Measurements from ENCODE around the gene FGF22. TPM values are rescaled to one million over a fixed set of nuclear protein-coding genes. Genes with fewer than 3 reads are reported as not detected.

The FGF22 gene
- total and polyA plus RNA-seq, 2 of the 13 experiments (the other 11 are each of a cell fraction or from before 2014, with no cell fraction given) = 0.24 TPM; not detected in 1

DNA sequence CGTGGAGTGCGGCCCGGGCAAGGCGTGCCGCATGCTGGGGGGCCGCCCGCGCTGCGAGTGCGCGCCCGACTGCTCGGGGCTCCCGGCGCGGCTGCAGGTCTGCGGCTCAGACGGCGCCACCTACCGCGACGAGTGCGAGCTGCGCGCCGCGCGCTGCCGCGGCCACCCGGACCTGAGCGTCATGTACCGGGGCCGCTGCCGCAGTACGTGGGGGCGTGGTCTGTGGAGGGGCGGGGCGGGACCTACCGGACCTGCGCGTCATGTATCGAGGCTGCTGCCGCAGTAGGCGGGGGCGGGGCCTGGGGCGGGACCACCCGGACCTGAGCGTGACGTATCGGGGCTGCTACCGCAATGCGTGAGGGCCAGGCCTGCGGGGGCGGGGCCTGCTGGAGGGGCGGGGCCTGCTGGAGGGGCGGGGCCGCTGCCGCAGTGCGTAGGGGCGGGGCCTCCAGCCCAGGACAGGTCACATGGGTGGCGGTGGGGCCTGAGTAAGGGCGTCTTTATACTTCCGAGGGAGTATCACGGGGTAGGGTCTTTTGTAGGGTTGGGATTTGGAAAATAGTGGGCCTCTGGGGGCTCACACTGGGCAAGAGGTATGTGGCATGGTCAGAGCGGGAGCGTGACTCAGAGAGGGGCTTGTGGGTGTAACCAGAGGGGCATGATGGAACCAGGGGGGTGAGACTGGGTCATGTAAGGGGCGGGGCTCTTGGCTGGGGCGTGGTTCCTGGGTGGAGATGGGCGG lies 40.8 kb downstream of the FGF22 start (continued):
- TF ChIP-seq, protein P1, sequence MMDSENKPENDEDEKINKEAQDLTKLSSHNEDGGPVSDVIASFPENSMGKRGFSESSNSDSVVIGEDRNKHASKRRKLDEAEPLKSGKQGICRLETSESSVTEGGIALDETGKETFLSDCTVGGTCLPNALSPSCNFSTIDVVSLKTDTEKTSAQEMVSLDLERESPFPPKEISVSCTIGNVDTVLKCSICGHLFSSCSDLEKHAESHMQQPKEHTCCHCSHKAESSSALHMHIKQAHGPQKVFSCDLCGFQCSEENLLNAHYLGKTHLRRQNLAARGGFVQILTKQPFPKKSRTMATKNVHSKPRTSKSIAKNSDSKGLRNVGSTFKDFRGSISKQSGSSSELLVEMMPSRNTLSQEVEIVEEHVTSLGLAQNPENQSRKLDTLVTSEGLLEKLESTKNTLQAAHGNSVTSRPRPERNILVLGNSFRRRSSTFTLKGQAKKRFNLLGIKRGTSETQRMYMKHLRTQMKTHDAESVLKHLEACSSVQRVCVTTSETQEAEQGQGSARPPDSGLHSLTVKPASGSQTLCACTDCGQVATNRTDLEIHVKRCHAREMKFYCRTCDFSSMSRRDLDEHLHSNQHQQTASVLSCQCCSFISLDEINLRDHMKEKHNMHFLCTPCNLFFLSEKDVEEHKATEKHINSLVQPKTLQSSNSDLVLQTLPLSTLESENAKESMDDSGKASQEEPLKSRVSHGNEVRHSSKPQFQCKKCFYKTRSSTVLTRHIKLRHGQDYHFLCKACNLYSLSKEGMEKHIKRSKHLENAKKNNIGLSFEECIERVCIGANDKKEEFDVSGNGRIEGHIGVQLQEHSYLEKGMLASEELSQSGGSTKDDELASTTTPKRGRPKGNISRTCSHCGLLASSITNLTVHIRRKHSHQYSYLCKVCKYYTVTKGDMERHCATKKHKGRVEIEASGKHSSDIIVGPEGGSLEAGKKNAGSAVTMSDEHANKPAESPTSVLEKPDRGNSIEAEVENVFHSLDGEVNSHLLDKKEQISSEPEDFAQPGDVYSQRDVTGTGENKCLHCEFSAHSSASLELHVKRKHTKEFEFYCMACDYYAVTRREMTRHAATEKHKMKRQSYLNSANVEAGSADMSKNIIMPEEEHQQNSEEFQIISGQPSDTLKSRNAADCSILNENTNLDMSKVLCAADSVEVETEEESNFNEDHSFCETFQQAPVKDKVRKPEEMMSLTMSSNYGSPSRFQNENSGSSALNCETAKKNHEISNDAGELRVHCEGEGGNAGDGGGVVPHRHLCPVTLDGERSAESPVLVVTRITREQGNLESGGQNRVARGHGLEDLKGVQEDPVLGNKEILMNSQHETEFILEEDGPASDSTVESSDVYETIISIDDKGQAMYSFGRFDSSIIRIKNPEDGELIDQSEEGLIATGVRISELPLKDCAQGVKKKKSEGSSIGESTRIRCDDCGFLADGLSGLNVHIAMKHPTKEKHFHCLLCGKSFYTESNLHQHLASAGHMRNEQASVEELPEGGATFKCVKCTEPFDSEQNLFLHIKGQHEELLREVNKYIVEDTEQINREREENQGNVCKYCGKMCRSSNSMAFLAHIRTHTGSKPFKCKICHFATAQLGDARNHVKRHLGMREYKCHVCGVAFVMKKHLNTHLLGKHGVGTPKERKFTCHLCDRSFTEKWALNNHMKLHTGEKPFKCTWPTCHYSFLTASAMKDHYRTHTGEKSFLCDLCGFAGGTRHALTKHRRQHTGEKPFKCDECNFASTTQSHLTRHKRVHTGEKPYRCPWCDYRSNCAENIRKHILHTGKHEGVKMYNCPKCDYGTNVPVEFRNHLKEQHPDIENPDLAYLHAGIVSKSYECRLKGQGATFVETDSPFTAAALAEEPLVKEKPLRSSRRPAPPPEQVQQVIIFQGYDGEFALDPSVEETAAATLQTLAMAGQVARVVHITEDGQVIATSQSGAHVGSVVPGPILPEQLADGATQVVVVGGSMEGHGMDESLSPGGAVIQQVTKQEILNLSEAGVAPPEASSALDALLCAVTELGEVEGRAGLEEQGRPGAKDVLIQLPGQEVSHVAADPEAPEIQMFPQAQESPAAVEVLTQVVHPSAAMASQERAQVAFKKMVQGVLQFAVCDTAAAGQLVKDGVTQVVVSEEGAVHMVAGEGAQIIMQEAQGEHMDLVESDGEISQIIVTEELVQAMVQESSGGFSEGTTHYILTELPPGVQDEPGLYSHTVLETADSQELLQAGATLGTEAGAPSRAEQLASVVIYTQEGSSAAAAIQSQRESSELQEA (CRISPR knock-in tag; IDR thresholded peaks at IDR 0.05; ENCODE audit: not compliant biosample characterization) = no peak
- TF ChIP-seq, protein P2, sequence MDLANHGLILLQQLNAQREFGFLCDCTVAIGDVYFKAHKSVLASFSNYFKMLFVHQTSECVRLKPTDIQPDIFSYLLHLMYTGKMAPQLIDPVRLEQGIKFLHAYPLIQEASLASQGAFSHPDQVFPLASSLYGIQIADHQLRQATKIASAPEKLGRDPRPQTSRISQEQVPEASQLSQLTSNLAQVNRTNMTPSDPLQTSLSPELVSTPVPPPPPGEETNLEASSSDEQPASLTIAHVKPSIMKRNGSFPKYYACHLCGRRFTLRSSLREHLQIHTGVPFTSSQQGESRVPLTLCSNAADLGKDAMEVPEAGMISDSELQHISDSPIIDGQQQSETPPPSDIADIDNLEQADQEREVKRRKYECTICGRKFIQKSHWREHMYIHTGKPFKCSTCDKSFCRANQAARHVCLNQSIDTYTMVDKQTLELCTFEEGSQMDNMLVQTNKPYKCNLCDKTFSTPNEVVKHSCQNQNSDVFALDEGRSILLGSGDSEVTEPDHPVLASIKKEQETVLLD (CRISPR knock-in tag; IDR thresholded peaks at IDR 0.05; ENCODE audit: low read depth) = peak; percentile 88; the same call in 1 of the 2 replicates
- TF ChIP-seq ZNF253 (CRISPR knock-in tag; IDR thresholded peaks at IDR 0.05; ENCODE audit: borderline replicate concordance) = no peak
- TF ChIP-seq, protein P3, sequence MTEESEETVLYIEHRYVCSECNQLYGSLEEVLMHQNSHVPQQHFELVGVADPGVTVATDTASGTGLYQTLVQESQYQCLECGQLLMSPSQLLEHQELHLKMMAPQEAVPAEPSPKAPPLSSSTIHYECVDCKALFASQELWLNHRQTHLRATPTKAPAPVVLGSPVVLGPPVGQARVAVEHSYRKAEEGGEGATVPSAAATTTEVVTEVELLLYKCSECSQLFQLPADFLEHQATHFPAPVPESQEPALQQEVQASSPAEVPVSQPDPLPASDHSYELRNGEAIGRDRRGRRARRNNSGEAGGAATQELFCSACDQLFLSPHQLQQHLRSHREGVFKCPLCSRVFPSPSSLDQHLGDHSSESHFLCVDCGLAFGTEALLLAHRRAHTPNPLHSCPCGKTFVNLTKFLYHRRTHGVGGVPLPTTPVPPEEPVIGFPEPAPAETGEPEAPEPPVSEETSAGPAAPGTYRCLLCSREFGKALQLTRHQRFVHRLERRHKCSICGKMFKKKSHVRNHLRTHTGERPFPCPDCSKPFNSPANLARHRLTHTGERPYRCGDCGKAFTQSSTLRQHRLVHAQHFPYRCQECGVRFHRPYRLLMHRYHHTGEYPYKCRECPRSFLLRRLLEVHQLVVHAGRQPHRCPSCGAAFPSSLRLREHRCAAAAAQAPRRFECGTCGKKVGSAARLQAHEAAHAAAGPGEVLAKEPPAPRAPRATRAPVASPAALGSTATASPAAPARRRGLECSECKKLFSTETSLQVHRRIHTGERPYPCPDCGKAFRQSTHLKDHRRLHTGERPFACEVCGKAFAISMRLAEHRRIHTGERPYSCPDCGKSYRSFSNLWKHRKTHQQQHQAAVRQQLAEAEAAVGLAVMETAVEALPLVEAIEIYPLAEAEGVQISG (CRISPR knock-in tag; IDR thresholded peaks at IDR 0.05) = peak; percentile 65; the same call in 1 of the 2 replicates
- no peak for TF ChIP-seq SMAD3 (CRISPR knock-in tag; IDR thresholded peaks at IDR 0.05)
- TF ChIP-seq AGO2 (optimal IDR thresholded peaks at IDR 0.05; ENCODE audit: low read depth, low read length) = no peak
- TF ChIP-seq, protein P4, sequence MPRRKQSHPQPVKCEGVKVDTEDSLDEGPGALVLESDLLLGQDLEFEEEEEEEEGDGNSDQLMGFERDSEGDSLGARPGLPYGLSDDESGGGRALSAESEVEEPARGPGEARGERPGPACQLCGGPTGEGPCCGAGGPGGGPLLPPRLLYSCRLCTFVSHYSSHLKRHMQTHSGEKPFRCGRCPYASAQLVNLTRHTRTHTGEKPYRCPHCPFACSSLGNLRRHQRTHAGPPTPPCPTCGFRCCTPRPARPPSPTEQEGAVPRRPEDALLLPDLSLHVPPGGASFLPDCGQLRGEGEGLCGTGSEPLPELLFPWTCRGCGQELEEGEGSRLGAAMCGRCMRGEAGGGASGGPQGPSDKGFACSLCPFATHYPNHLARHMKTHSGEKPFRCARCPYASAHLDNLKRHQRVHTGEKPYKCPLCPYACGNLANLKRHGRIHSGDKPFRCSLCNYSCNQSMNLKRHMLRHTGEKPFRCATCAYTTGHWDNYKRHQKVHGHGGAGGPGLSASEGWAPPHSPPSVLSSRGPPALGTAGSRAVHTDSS (CRISPR knock-in tag; conservative IDR thresholded peaks at IDR 0.05) = no peak
- TF ChIP-seq PITX1 (CRISPR knock-in tag; IDR thresholded peaks at IDR 0.05) = no peak
- no peak for TF ChIP-seq GATA4 (IDR thresholded peaks at IDR 0.05; ENCODE audit: borderline replicate concordance, low read depth)
- no peak for TF ChIP-seq MIER2 (CRISPR knock-in tag; IDR thresholded peaks at IDR 0.05)
- no peak for TF ChIP-seq KAT2B (IDR thresholded peaks at IDR 0.05; ENCODE audit: borderline replicate concordance, low read depth, low read length)
- no peak for TF ChIP-seq TBP (CRISPR knock-in tag; IDR thresholded peaks at IDR 0.05)
- TF ChIP-seq TSC22D2 (CRISPR knock-in tag; IDR thresholded peaks at IDR 0.05; ENCODE audit: borderline replicate concordance) = no peak
- TF ChIP-seq TRIM24 (CRISPR knock-in tag; IDR thresholded peaks at IDR 0.05) = no peak
- TF ChIP-seq ETV5 (CRISPR knock-in tag; IDR thresholded peaks at IDR 0.05; ENCODE audit: borderline replicate concordance) = no peak; the same call in 1 of the 2 replicates
